CD14-positive monocyte (primary cell): ENCODE data around the gene RAD23A. TPM values are rescaled to one million over a fixed set of nuclear protein-coding genes. Genes with fewer than 3 reads are reported as not detected.
A peak's percentile ranks its signal among the peaks of the same experiment; 100 is the strongest.

ENCODE experiments used
- DNase-seq, 3 donors: peaks; one replicate each; pipeline ENCODE4 v3.0.0-alpha.2; 2011 to 2022
- H2AFZ ChIP-seq: 2 replicates; pipeline ENCODE4 v1.6.0; 2012; ENCODE audit warnings: mild to moderate bottlenecking, low read depth, low read length, inconsistent platforms; ENCODE audit not compliant: insufficient read depth, poor library complexity, severe bottlenecking
- H3K27ac ChIP-seq, 2 donors: 1 replicate in 1 of 2; 2 replicates in 1 of 2; pipeline ENCODE4 v1.5.1; 2012 to 2013; ENCODE audit warnings: low read length in 2 of 2, control low read depth in 1 of 2, inconsistent platforms in 1 of 2, low read depth in 1 of 2, mild to moderate bottlenecking in 1 of 2
- H3K27me3 ChIP-seq, 2 donors: one replicate each; pipeline versions ENCODE4 v1.6.0 to v1.6.1; 2011 to 2013; ENCODE audit warnings: low read length in 2 of 2; ENCODE audit not compliant: control insufficient read depth in 2 of 2, insufficient read depth in 2 of 2
- H3K36me3 ChIP-seq, 2 donors: replicated peaks in 1 of 2; 1 replicate in 1 of 2; 2 replicates in 1 of 2; pipeline versions ENCODE4 v1.5.1 to v1.6.1; 2012 to 2013; ENCODE audit warnings: low read length in 2 of 2, control low read depth in 1 of 2, inconsistent platforms in 1 of 2, mild to moderate bottlenecking in 1 of 2; ENCODE audit not compliant: insufficient read depth in 2 of 2, control insufficient read depth in 1 of 2
- H3K4me1 ChIP-seq, 2 donors: 1 replicate in 1 of 2; 2 replicates in 1 of 2; pipeline versions ENCODE4 v1.5.1 to v1.6.1; 2012 to 2013; ENCODE audit warnings: low read length in 2 of 2, control low read depth in 1 of 2, inconsistent platforms in 1 of 2, mild to moderate bottlenecking in 1 of 2, moderate library complexity in 1 of 2; ENCODE audit not compliant: insufficient read depth in 2 of 2, control insufficient read depth in 1 of 2
- H3K4me2 ChIP-seq: replicated peaks from 2 replicates; pipeline ENCODE3; 2012; ENCODE audit warnings: low read length, moderate library complexity, mild to moderate bottlenecking; ENCODE audit not compliant: poor library complexity, severe bottlenecking; ENCODE audit errors: extremely low read depth
- H3K4me3 ChIP-seq, 3 experiments: fragments of 200-600 bp in 1 of 3; sonication (generic) in 1 of 3; replicated peaks in 1 of 3; 1 replicate in 2 of 3; 2 replicates in 1 of 3; pipeline ENCODE4 v1.5.1; 2011 to 2013; ENCODE audit warnings: low read length in 3 of 3, mild to moderate bottlenecking in 3 of 3, control low read depth in 2 of 3, low read depth in 2 of 3, inconsistent platforms in 1 of 3, moderate library complexity in 1 of 3
- H3K79me2 ChIP-seq: 2 replicates; pipeline ENCODE4 v1.6.0; 2012; ENCODE audit warnings: mild to moderate bottlenecking, control low read depth, inconsistent platforms, low read length, moderate library complexity; ENCODE audit not compliant: insufficient read depth
- H3K9ac ChIP-seq: 2 replicates; pipeline ENCODE4 v1.6.0; 2017; ENCODE audit warnings: low read length, mild to moderate bottlenecking; ENCODE audit not compliant: insufficient read depth, poor library complexity, severe bottlenecking
- H3K9me3 ChIP-seq, 2 donors: replicated peaks in 1 of 2; 1 replicate in 1 of 2; 2 replicates in 1 of 2; pipeline versions ENCODE4 v1.5.1 to v1.6.1; 2012 to 2013; ENCODE audit warnings: low read length in 2 of 2, control low read depth in 1 of 2; ENCODE audit not compliant: control insufficient read depth in 1 of 2, insufficient read depth in 1 of 2
- H4K20me1 ChIP-seq: 2 replicates; pipeline ENCODE4 v1.6.0; 2012; ENCODE audit warnings: mild to moderate bottlenecking, low read length, control low read depth, moderate library complexity; ENCODE audit not compliant: insufficient read depth
- H3K27ac Mint-ChIP-seq, 7 donors: one replicate each; pipeline ENCODE4 v1.8.0; 2020; ENCODE audit warnings: mild to moderate bottlenecking in 7 of 7, mixed read lengths in 7 of 7, moderate library complexity in 6 of 7, inconsistent platforms in 2 of 7
- H3K27me3 Mint-ChIP-seq, 3 donors: one replicate each; pipeline ENCODE4 v1.8.0; 2021 to 2022; ENCODE audit warnings: low read depth in 3 of 3, mild to moderate bottlenecking in 3 of 3, mixed read lengths in 3 of 3, moderate library complexity in 3 of 3, inconsistent platforms in 1 of 3
- H3K36me3 Mint-ChIP-seq, 2 donors: one replicate each; pipeline ENCODE4 v1.8.0; 2020; ENCODE audit warnings: mixed read lengths in 2 of 2, inconsistent platforms in 1 of 2, mild to moderate bottlenecking in 1 of 2
- H3K4me1 Mint-ChIP-seq: one replicate; pipeline ENCODE4 v1.8.0; 2020; ENCODE audit warnings: mild to moderate bottlenecking, mixed read lengths
- H3K4me3 Mint-ChIP-seq, 2 donors: one replicate each; pipeline ENCODE4 v1.8.0; 2020; ENCODE audit warnings: mild to moderate bottlenecking in 2 of 2, mixed read lengths in 2 of 2, moderate library complexity in 1 of 2
- H3K9me3 Mint-ChIP-seq, 7 donors: one replicate each; pipeline ENCODE4 v1.8.0; 2020 to 2022; ENCODE audit warnings: mixed read lengths in 7 of 7, mild to moderate bottlenecking in 6 of 7, moderate library complexity in 6 of 7, inconsistent platforms in 2 of 7
- CTCF ChIP-seq: fragments of 200-600 bp; IDR thresholded peaks from one replicate; pipeline ENCODE4 v1.8.0; 2022; ENCODE audit warnings: antibody characterized with exemption, mild to moderate bottlenecking
- WGBS: methylation state at CpG from one replicate; pipeline ENCODE4 v1.1.5; 2013; ENCODE audit warnings: missing lambda C conversion rate; ENCODE audit not compliant: insufficient coverage; 5-methylcytosine and 5-hydroxymethylcytosine counted together
- intact Hi-C, 2 donors: fragments of 100-400 bp; cut with micrococcal nuclease; formaldehyde crosslinking; loops; one replicate each; pipeline versions ENCODE4 v1.15.0 to v1.15.1; 2023
- polyA plus RNA-seq, 3 donors: library from polyadenylated mRNA; depleted of rRNA in 1 of 3; unstranded in 2 of 3; stranded (reverse) in 1 of 3; fragments of 300-500 nt in 2 of 3; fragments of >200 nt in 1 of 3; fragmentation: Illumina TruSeq in 2 of 3; gene quantifications; 1 replicate in 2 of 3; 2 replicates in 1 of 3; pipeline ENCODE4 v1.2.3, GENCODE V29; 2012 to 2021

RAD23A gene
- polyA plus RNA-seq, 3 donors: 45.5 to 88.0 (median 55.3) TPM

GRCh38 chr19:12965812-12966135 lies 20.1 kb downstream of the RAD23A start:
- H3K9me3 ChIP-seq: no peaks in the 10 kb centered on the region
- H3K4me1 ChIP-seq: peaks cover 7 to 10% of the 10 kb centered on the region in 2 donors
- intact Hi-C loops: loop anchor here in 1 of 2 donors (10.0 kb wide), 1 partner anchor 81 kb away; the partner anchor contains the start of genes DNASE2 and KLF1
- H3K4me3 ChIP-seq: no peak overlapping the region
- no peak for DNase-seq
- peak overlapping the region; percentile 73 for H2AFZ ChIP-seq
- H3K27ac ChIP-seq: no peak overlapping the region
- H3K27me3 Mint-ChIP-seq: peaks cover 1 to 6% (median 5%) of the 10 kb centered on the region in 3 donors
- no peaks in the 10 kb centered on the region for H3K36me3 Mint-ChIP-seq
- H4K20me1 ChIP-seq: no peaks in the 10 kb centered on the region
- no peaks in the 10 kb centered on the region for H3K79me2 ChIP-seq
- H3K4me1 Mint-ChIP-seq: peaks cover 6% of the 10 kb centered on the region
- peak overlapping the region in 1 of 7 donors; percentile 54 for H3K27ac Mint-ChIP-seq
- H3K27me3 ChIP-seq: no peaks in the 10 kb centered on the region
- H3K4me2 ChIP-seq: peak overlapping the region; percentile 98
- no peak for TF ChIP-seq CTCF
- peaks cover 0 to 2% (median 0%) of the 10 kb centered on the region in 7 donors for H3K9me3 Mint-ChIP-seq
- no peak overlapping the region for H3K4me3 Mint-ChIP-seq
- WGBS: no CpG with 5 or more reads among the region's 8 CpGs
- H3K36me3 ChIP-seq: no peaks in the 10 kb centered on the region
- H3K9ac ChIP-seq: no peak overlapping the region

GRCh38 chr19:12967907-12968306 lies 22.2 kb downstream of the RAD23A start:
- no peaks in the 10 kb centered on the region for H3K36me3 ChIP-seq
- Mint-ChIP-seq H3K27me3 (peaks cover 0 to 3% (median 2%) of the 10 kb centered on the region in 3 donors), H3K4me3 (no peak overlapping the region), H3K27ac (no peak overlapping the region), H3K4me1 (peaks cover 6% of the 10 kb centered on the region), H3K36me3 (no peaks in the 10 kb centered on the region), H3K9me3 (peaks cover 0 to 2% (median 0%) of the 10 kb centered on the region in 7 donors)
- intact Hi-C loops: loop anchor here in 1 of 2 donors (10.0 kb wide), 1 partner anchor 83 kb away; the partner anchor contains the start of genes DNASE2 and KLF1
- no peaks in the 10 kb centered on the region for H3K9me3 ChIP-seq
- H3K4me2 ChIP-seq: no peak overlapping the region
- no peak for TF ChIP-seq CTCF
- H3K9ac ChIP-seq: no peak overlapping the region
- no peaks in the 10 kb centered on the region for H4K20me1 ChIP-seq
- no peak overlapping the region for H3K27ac ChIP-seq
- no peak overlapping the region for H3K4me3 ChIP-seq
- 80% methylated on average over 1 of the region's 5 CpGs for WGBS
- no peaks in the 10 kb centered on the region for H3K79me2 ChIP-seq
- DNase-seq: no peak
- peaks cover 7 to 10% of the 10 kb centered on the region in 2 donors for H3K4me1 ChIP-seq
- H2AFZ ChIP-seq: no peak overlapping the region
- H3K27me3 ChIP-seq: no peaks in the 10 kb centered on the region
